HFFc6 (cell line): Measurements from ENCODE around the gene SLC43A3. TPM values are rescaled to one million over a fixed set of nuclear protein-coding genes. Genes with fewer than 3 reads are reported as not detected.
A peak's percentile ranks its signal among the peaks of the same experiment; 100 is the strongest.

Experiments used
- DNase-seq: peaks from one replicate; pipeline ENCODE4 v3.0.0-alpha.2; 2018
- H3K27ac Mint-ChIP-seq: 2 replicates; pipeline ENCODE4 v1.8.0; 2020; ENCODE audit warnings: mild to moderate bottlenecking, mixed read lengths
- H3K27me3 Mint-ChIP-seq: 2 replicates; pipeline ENCODE4 v1.8.0; 2021; ENCODE audit warnings: mild to moderate bottlenecking, moderate library complexity, mixed read lengths; ENCODE audit not compliant: insufficient read depth
- H3K36me3 Mint-ChIP-seq: 2 replicates; pipeline ENCODE4 v1.8.0; 2021; ENCODE audit warnings: low read depth, mixed read lengths
- H3K4me1 Mint-ChIP-seq: 2 replicates; pipeline ENCODE4 v1.8.0; 2020; ENCODE audit warnings: low read depth, mixed read lengths
- H3K4me3 Mint-ChIP-seq: 2 replicates; pipeline ENCODE4 v1.8.0; 2020; ENCODE audit warnings: mild to moderate bottlenecking, moderate library complexity, mixed read lengths
- H3K9me3 Mint-ChIP-seq: 2 replicates; pipeline ENCODE4 v1.8.0; 2020; ENCODE audit warnings: mild to moderate bottlenecking, mixed read lengths
- long read RNA-seq: library from polyadenylated mRNA; unstranded; transcript quantifications from one replicate; pipeline ENCODE4 v2.0.0, GENCODE V29; 2019
- total RNA-seq, 6 experiments: library from RNA; stranded (reverse); fragmentation: NEBNext Ultra II Directional; extraction: Animal tissue kit (Norgen Biotek cat#: 25700); gene quantifications; 2 replicates in 1 of 6; 3 replicates in 5 of 6; pipeline ENCODE4 v1.2.3, GENCODE V29; 2021
- TF ChIP-seq, protein P1 (sequence below): fragments of 200-600 bp; sonication (generic); IDR thresholded peaks from 2 replicates; pipeline ENCODE4 v1.5.0; 2021; ENCODE audit warnings: antibody characterized with exemption, mild to moderate bottlenecking

The SLC43A3 gene
- 10 to 100 TPM in 4 of 6 experiments, 1 to 10 TPM in 2; 2.1 to 18.7 (median 15.8) TPM for total RNA-seq
- long read RNA-seq, partial matches to known transcripts, result 0 of 3 reads
- long read RNA-seq, other reads (novel, unspliced or antisense), result 1 of 3 reads

DNA sequence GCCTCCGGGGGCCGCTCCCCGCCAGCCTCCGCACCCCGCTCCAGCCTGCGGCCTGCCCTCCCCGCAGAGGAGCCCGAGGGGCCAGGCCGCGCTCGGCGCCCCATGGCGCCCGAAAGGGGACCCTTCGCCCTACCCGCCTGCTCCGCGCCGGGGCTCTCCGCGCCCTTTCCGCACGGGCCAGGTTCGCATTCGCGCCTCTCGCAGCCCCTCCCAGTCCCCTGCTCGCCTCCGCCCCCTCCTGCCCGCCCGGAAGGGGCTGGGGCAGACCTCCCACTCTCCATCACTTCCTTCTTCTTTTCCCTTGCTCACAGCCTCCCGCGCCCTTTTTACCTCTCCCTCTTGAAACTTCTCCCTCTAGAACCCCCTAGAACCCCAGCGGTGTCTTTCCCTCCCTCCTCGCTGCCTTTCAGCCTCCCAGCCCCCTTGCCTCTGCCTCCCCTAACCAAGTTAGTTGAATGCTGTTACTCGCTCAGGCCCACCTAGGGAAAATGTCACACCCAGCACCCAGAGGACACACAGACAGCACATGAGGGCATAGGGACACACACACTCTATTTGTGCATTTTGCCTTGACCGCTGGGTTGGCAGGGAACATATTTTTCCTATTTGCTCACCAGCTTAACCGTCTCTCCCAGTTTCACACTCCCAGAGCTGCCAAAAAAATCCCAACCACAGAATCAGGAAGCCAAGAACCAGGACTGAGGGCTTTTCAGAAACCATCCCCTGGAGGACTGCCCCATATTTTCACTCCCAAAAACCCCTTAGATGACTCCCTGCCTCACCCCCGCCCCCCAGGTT, at the start of gene SLC43A3:
Gene SLC43A3, minus strand, starts transcription at position 193 of the 798 bp plus-strand sequence. CDS start 949 bp downstream, outside the sequence.
- DNase-seq, result peak; percentile 75
- Mint-ChIP-seq H3K9me3 (no peaks in the 10 kb centered on the region), H3K4me1 (peaks cover 43% of the 10 kb centered on the region), H3K27me3 (peaks cover 9% of the 10 kb centered on the region), H3K36me3 (no peaks in the 10 kb centered on the region), H3K27ac (peak within 1 kb of the TSS; percentile 95), H3K4me3 (peak within 1 kb of the TSS; percentile 85)
- TF ChIP-seq, protein P1, sequence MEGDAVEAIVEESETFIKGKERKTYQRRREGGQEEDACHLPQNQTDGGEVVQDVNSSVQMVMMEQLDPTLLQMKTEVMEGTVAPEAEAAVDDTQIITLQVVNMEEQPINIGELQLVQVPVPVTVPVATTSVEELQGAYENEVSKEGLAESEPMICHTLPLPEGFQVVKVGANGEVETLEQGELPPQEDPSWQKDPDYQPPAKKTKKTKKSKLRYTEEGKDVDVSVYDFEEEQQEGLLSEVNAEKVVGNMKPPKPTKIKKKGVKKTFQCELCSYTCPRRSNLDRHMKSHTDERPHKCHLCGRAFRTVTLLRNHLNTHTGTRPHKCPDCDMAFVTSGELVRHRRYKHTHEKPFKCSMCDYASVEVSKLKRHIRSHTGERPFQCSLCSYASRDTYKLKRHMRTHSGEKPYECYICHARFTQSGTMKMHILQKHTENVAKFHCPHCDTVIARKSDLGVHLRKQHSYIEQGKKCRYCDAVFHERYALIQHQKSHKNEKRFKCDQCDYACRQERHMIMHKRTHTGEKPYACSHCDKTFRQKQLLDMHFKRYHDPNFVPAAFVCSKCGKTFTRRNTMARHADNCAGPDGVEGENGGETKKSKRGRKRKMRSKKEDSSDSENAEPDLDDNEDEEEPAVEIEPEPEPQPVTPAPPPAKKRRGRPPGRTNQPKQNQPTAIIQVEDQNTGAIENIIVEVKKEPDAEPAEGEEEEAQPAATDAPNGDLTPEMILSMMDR, result no peak

DNA sequence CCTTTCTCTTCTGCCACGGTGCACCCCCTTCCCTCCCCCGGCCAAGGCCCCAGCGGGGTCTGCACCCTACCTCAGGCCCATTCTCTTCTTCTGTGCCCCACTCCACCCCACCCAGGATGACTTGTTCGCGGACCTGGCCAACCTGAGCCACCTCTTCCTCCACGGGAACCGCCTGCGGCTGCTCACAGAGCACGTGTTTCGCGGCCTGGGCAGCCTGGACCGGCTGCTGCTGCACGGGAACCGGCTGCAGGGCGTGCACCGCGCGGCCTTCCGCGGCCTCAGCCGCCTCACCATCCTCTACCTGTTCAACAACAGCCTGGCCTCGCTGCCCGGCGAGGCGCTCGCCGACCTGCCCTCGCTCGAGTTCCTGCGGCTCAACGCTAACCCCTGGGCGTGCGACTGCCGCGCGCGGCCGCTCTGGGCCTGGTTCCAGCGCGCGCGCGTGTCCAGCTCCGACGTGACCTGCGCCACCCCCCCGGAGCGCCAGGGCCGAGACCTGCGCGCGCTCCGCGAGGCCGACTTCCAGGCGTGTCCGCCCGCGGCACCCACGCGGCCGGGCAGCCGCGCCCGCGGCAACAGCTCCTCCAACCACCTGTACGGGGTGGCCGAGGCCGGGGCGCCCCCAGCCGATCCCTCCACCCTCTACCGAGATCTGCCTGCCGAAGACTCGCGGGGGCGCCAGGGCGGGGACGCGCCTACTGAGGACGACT, 49.3 kb upstream of the SLC43A3 start:
- TF ChIP-seq, protein P1, result no peak
- Mint-ChIP-seq H3K4me3 (no peak overlapping the region), H3K27ac (no peak overlapping the region), H3K4me1 (peaks cover 5% of the 10 kb centered on the region; the same call in 1 of the 2 replicates), H3K9me3 (no peaks in the 10 kb centered on the region), H3K27me3 (peaks cover 34% of the 10 kb centered on the region), H3K36me3 (no peaks in the 10 kb centered on the region)
- DNase-seq, result no peak

DNA sequence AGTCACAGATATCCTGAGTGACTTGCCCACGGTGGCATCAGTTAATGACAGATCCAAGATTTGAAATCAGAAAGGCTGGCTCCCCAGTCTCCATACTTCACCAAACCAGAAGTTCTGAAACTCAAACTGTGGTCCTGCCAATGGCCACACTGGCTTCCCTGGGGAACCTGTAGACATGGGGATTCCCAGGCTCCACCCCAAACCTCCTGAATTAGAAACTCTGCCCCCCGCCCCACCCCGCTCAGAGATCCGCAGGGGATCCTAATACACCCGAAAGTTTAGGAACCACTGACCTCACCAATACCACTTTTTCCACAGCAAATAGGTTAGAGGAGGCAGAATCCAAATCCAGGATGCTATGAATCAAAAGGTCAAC, 48.7 kb upstream of the SLC43A3 start:
- no peak for DNase-seq
- no peak overlapping the region for H3K4me3 Mint-ChIP-seq
- H3K27me3 Mint-ChIP-seq, result peaks cover 34% of the 10 kb centered on the region
- TF ChIP-seq, protein P1, result no peak
- no peaks in the 10 kb centered on the region for H3K36me3 Mint-ChIP-seq
- H3K27ac Mint-ChIP-seq, result no peak overlapping the region
- H3K9me3 Mint-ChIP-seq, result no peaks in the 10 kb centered on the region
- H3K4me1 Mint-ChIP-seq, result peaks cover 5% of the 10 kb centered on the region; the same call in 1 of the 2 replicates

DNA sequence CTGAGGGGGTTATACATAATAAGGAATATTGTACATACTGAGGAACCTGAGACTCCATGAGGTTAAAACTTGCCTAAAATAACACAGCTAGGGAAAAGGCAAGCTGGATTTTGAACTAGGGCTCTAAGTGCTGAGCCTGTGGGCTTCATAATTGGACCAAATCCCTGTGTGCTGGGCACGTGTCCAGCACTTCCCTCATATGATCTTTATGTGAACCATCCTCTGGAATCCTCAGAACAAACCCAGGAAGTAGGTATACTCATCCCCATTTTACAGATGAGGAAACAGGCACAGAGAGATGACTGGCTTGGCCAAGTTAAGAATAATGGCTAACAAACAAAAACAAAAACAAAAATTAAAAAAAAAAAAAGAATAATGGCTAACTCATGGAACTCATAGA, 48.3 kb upstream of the SLC43A3 start:
- Mint-ChIP-seq H3K4me1 (peaks cover 5% of the 10 kb centered on the region; the same call in 1 of the 2 replicates), H3K36me3 (no peaks in the 10 kb centered on the region), H3K4me3 (no peak overlapping the region), H3K9me3 (no peaks in the 10 kb centered on the region), H3K27ac (no peak overlapping the region), H3K27me3 (peaks cover 34% of the 10 kb centered on the region)
- no peak for DNase-seq
- TF ChIP-seq, protein P1, result no peak

DNA sequence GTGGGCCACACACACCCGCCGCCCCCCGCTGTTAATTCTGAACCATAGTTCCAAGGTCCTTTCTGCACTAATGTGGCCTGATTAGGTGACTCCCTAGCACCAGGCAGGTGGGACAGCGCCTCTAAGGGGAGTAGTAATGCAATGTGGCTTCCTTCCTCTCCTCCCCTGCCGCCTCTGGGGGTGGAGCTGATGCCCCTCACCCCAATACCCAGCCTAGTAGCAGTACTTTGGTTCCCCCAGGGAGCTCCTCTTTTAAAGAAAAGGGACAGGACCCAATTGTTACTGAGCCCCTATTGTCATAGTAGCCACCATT, 47.8 kb upstream of the SLC43A3 start:
- Mint-ChIP-seq H3K4me3 (no peak overlapping the region), H3K27me3 (peaks cover 36% of the 10 kb centered on the region), H3K9me3 (no peaks in the 10 kb centered on the region), H3K4me1 (peaks cover 5% of the 10 kb centered on the region; the same call in 1 of the 2 replicates), H3K36me3 (no peaks in the 10 kb centered on the region), H3K27ac (no peak overlapping the region)
- no peak for DNase-seq
- TF ChIP-seq, protein P1, result no peak
